Measurements from ENCODE around the gene ATP2B2.

- TF ChIP-seq GLIS3 (CRISPR knock-in tag; IDR thresholded peaks at IDR 0.05) = no peak
- TF ChIP-seq PATZ1 (CRISPR knock-in tag; IDR thresholded peaks at IDR 0.05; ENCODE audit: borderline replicate concordance) = no peak
- no peak for TF ChIP-seq CREB5 (CRISPR knock-in tag; IDR thresholded peaks at IDR 0.05; ENCODE audit: low read depth)
- TF ChIP-seq SNAI2 (CRISPR knock-in tag; IDR thresholded peaks at IDR 0.05) = no peak
- no peak for TF ChIP-seq OSR1 (CRISPR knock-in tag; IDR thresholded peaks at IDR 0.05)
- TF ChIP-seq TCF4 (CRISPR knock-in tag; IDR thresholded peaks at IDR 0.05; ENCODE audit: borderline replicate concordance) = no peak
- no peak for TF ChIP-seq ISL1 (CRISPR knock-in tag; IDR thresholded peaks at IDR 0.05)
- no peak for TF ChIP-seq CSRNP3 (CRISPR knock-in tag; IDR thresholded peaks at IDR 0.05)
- no peak for TF ChIP-seq ZNF70 (CRISPR knock-in tag; IDR thresholded peaks at IDR 0.05)
- TF ChIP-seq POU6F1 (CRISPR knock-in tag; IDR thresholded peaks at IDR 0.05; ENCODE audit: borderline replicate concordance, low read depth) = no peak
- TF ChIP-seq ZNF565 (CRISPR knock-in tag; conservative IDR thresholded peaks at IDR 0.05; ENCODE audit: low read depth) = no peak
- no peak for TF ChIP-seq PPARA (CRISPR knock-in tag; IDR thresholded peaks at IDR 0.05; ENCODE audit: borderline replicate concordance)
These were observed 185.1 kb downstream of the ATP2B2 start for GRCh38 chr3:10320320-10320677.

All from SK-N-SH treated with all-trans-retinoic acid at 6 μM for 48 hours (cell line).